Esophagus squamous epithelium (tissue), 5 donors: ENCODE results near the gene MRM2. TPM values are rescaled to one million over a fixed set of nuclear protein-coding genes. Genes with fewer than 3 reads are reported as not detected.

Experiments
- DNase-seq: peaks from one replicate; lab custom pipeline; 2025; lab: John Stamatoyannopoulos, UW
- H3K27ac ChIP-seq, 4 donors: fragments of 200-600 bp; sonication (generic); one replicate each; pipeline ENCODE4 v1.5.1; 2016 to 2019; ENCODE audit warnings: mild to moderate bottlenecking in 1 of 4
- H3K27me3 ChIP-seq, 4 donors: fragments of 200-600 bp; sonication (generic); 1 replicate in 3 of 4; 2 replicates in 1 of 4; pipeline versions ENCODE4 v1.5.1 to v1.6.0; 2017 to 2021; ENCODE audit warnings: antibody characterized with exemption in 1 of 4
- H3K36me3 ChIP-seq, 3 donors: fragments of 200-600 bp; sonication (generic); one replicate each; pipeline ENCODE4 v1.5.1; 2016 to 2019
- H3K4me1 ChIP-seq, 3 donors: fragments of 200-600 bp; sonication (generic); one replicate each; pipeline ENCODE4 v1.5.1; 2017 to 2019
- H3K4me3 ChIP-seq, 4 donors: fragments of 200-600 bp; sonication (generic); 1 replicate in 3 of 4; 2 replicates in 1 of 4; pipeline ENCODE4 v1.5.1; 2016 to 2019; ENCODE audit warnings: mild to moderate bottlenecking in 2 of 4, moderate library complexity in 1 of 4
- H3K9me3 ChIP-seq, 3 donors: fragments of 200-600 bp; sonication (generic); one replicate each; pipeline ENCODE4 v1.5.1; 2016 to 2019
- CTCF ChIP-seq, 6 experiments: fragments of 450-650 bp in 4 of 6; fragments of 200-600 bp in 2 of 6; sonication (generic) in 2 of 6; IDR thresholded peaks; one replicate each; pipeline ENCODE4 v1.5.1; 2016 to 2019; ENCODE audit warnings: antibody characterized with exemption in 6 of 6, mild to moderate bottlenecking in 4 of 6, moderate library complexity in 4 of 6
- POLR2A ChIP-seq, 4 donors: fragments of 450-650 bp; IDR thresholded peaks; one replicate each; pipeline ENCODE4 v1.6.1; 2017; ENCODE audit warnings: antibody characterized with exemption in 4 of 4, mild to moderate bottlenecking in 4 of 4, moderate library complexity in 3 of 4
- WGBS, 2 donors: methylation state at CpG; one replicate each; pipeline ENCODE4 v1.1.5; 2018; 5-methylcytosine and 5-hydroxymethylcytosine counted together
- intact Hi-C: fragments of 100-400 bp; cut with DNase I; formaldehyde crosslinking; loops from one replicate; pipeline ENCODE4 v1.15.0; 2022
- total RNA-seq, 4 donors: library from RNA; depleted of rRNA; stranded (reverse); fragments of >200 nt; gene quantifications; one replicate each; pipeline ENCODE4 v1.1.0, GENCODE V29; 2016
- donor health status: DM: yes; HTN: yes; CAD: no.

The MRM2 gene
- total RNA-seq, 4 donors from 2014 or later = 16.8 to 31.5 (median 17.9) TPM

GRCh38 chr7:2253021-2253420, 11.0 kb upstream of the MRM2 start:
- intact Hi-C loops = no loop called here
- no peaks in the 10 kb centered on the region for H3K9me3 ChIP-seq
- peaks cover 0 to 64% (median 5%) of the 10 kb centered on the region in 3 donors for H3K36me3 ChIP-seq
- peaks cover 0 to 18% (median 7%) of the 10 kb centered on the region in 3 donors for H3K4me1 ChIP-seq
- no peaks in the 10 kb centered on the region for H3K27me3 ChIP-seq
- TF ChIP-seq POLR2A (IDR thresholded peaks at IDR 0.05) = no peak
- no peak for TF ChIP-seq CTCF (IDR thresholded peaks at IDR 0.05)
- no peak overlapping the region for H3K4me3 ChIP-seq
- WGBS, 2 donors = 83% methylated on average over 1 of the region's 9 CpGs; no CpG with 5 or more reads in 1 of the 2 donors
- DNase-seq = no peak
- H3K27ac ChIP-seq = no peak overlapping the region

- 39 to 70% methylated on average over 3 to 7 of the region's 24 CpGs for WGBS, 2 donors
- no peak overlapping the region for H3K4me3 ChIP-seq
- intact Hi-C loops = no loop called here
- no peak overlapping the region for H3K27ac ChIP-seq
- H3K36me3 ChIP-seq = peaks cover 0 to 57% (median 5%) of the 10 kb centered on the region in 3 donors
- no peaks in the 10 kb centered on the region for H3K27me3 ChIP-seq
- H3K4me1 ChIP-seq = peaks cover 0 to 18% (median 7%) of the 10 kb centered on the region in 3 donors
- TF ChIP-seq POLR2A (IDR thresholded peaks at IDR 0.05) = no peak
- no peak for TF ChIP-seq CTCF (IDR thresholded peaks at IDR 0.05)
- no peak for DNase-seq
- H3K9me3 ChIP-seq = no peaks in the 10 kb centered on the region
Measured at GRCh38 chr7:2251841-2252771, 10.1 kb upstream of the MRM2 start.

GRCh38 chr7:2251381-2251780, 9.4 kb upstream of the MRM2 start:
- DNase-seq = no peak
- Histone ChIP-seq H3K36me3 (peaks cover 0 to 50% (median under 1%) of the 10 kb centered on the region in 3 donors), H3K4me3 (no peak overlapping the region), H3K27me3 (no peaks in the 10 kb centered on the region), H3K4me1 (peaks cover 0 to 18% (median 7%) of the 10 kb centered on the region in 3 donors), H3K27ac (no peak overlapping the region), H3K9me3 (no peaks in the 10 kb centered on the region)
- intact Hi-C loops = no loop called here
- TF ChIP-seq POLR2A (IDR thresholded peaks at IDR 0.05) = no peak
- TF ChIP-seq CTCF (IDR thresholded peaks at IDR 0.05) = no peak
- 62 to 66% methylated on average over 3 to 6 of the region's 10 CpGs for WGBS, 2 donors

GRCh38 chr7:2249744-2250323, 7.8 kb upstream of the MRM2 start:
- H3K27ac ChIP-seq = peak overlapping the region in 3 of 4 donors; percentile 34 to 69 (median 57)
- intact Hi-C loops = loop anchor here (10.0 kb wide), 1 partner anchor 105 kb away; the partner anchor contains the start of gene EIF3B
- WGBS, 2 donors = 73% methylated on average over 8 of the region's 27 CpGs; no CpG with 5 or more reads in 1 of the 2 donors

More at GRCh38 chr7:2249744-2250323, 7.8 kb upstream of the MRM2 start:
- H3K4me1 ChIP-seq = peaks cover 0 to 18% (median 7%) of the 10 kb centered on the region in 3 donors
- no peaks in the 10 kb centered on the region for H3K9me3 ChIP-seq
- peaks cover 0 to 34% (median 0%) of the 10 kb centered on the region in 3 donors for H3K36me3 ChIP-seq
- TF ChIP-seq CTCF (IDR thresholded peaks at IDR 0.05) (no peak), POLR2A (IDR thresholded peaks at IDR 0.05) (no peak)
- no peaks in the 10 kb centered on the region for H3K27me3 ChIP-seq
- no peak for DNase-seq
- H3K4me3 ChIP-seq = no peak overlapping the region
